Metanephros (tissue), 2 donors: ENCODE results near the gene HOXC12. TPM values are rescaled to one million over a fixed set of nuclear protein-coding genes. Genes with fewer than 3 reads are reported as not detected.
A peak's percentile ranks its signal among the peaks of the same experiment; 100 is the strongest.

Experiments
- small RNA-seq: library from RNA; depleted of rRNA; stranded (forward); fragments of <200 nt; gene quantifications from one replicate; pipeline ENCODE3, GENCODE V24; 2014; ENCODE audit warnings: low replicate concordance
- total RNA-seq: library from RNA; depleted of rRNA; stranded (reverse); fragments of >200 nt; gene quantifications from one replicate; pipeline ENCODE4 v1.2.3, GENCODE V29; 2014

HOXC12 gene, protein sequence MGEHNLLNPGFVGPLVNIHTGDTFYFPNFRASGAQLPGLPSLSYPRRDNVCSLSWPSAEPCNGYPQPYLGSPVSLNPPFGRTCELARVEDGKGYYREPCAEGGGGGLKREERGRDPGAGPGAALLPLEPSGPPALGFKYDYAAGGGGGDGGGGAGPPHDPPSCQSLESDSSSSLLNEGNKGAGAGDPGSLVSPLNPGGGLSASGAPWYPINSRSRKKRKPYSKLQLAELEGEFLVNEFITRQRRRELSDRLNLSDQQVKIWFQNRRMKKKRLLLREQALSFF
- total RNA-seq, result not detected

DNA sequence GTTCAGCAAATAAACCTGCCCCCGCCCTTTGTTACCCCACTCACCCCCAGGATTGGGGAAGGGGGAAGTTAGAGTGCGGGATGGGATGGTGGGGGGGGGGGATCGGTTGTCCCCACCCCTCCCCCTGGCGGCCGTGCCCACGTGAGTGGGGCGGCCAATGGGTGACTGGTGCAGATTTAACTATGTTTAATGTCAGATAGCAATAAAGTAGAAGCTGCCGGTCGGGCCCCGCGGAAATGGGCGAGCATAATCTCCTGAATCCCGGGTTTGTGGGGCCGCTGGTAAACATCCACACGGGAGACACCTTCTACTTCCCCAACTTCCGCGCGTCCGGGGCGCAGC, at the start of gene HOXC12:
HOXC12 (plus strand) TSS at position 210 of the 342 bp plus-strand sequence; CDS start at position 237, 27 bp downstream.

DNA sequence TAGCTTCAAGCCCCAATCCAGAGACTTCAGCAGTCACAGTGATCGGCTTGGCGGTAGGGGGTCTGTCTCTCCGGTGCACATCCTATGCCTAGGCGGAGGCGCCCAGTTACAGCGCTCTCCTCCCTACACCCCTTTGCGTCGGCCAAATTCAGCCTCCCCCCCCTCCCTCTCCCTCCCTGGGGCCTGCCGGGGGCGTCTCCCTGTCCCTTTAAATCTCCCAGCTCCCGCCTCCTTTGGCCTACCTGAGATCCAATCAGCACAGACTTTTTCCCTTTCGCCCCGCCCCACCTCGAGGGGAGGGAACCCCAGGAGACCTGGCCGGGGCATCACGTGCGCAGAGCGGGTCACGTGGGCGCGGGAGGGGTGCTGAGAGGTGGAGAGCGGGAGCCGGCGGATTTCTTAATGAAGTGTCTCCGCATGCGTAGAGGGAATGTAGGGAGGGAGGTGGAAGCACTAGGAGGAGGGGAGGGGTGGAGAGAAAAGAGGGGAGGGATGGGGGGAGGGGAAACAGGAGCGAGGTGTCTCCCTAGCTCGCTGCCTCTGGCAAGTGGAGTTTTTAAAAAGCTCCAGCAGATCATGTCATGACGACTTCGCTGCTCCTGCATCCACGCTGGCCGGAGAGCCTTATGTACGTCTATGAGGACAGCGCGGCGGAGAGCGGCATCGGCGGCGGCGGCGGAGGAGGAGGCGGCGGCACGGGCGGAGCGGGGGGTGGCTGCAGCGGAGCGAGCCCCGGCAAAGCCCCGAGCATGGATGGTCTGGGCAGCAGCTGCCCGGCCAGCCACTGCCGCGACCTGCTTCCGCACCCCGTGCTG, 16.2 kb upstream of the HOXC12 start, which contains the start of gene HOXC13:
HOXC13 (plus strand) TSS at position 506 of the 815 bp plus-strand sequence; CDS start at position 582, 76 bp downstream.

DNA sequence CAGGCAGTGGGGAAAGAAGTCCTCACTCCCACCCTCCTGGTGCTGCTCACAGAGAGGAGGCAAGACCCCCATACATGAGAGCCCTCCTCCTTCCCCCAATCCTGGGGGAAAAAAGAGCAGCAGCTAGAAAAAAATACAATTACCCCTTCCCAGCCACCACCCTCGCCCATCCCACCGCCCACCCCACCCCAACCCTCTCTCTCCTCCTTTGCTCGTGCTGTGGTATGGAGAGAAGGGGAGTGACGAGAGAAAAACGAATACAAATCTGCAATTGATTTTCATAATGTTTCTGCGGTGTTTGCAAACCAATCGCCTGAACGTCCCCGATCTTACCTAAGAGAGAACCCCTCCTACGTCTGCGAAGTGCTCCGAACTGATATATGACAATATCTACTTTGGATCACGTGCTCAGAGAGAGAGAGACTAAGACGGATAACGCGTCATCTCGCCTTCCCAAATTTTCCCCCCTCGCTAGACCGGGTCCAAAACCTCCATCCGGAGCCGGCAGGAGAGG, 18.1 kb downstream of the HOXC12 start, which contains the start of gene HOXC11:
HOXC11 (plus strand) TSS at position 405 of the 514 bp plus-strand sequence. CDS start 116 bp downstream, outside the sequence.

DNA sequence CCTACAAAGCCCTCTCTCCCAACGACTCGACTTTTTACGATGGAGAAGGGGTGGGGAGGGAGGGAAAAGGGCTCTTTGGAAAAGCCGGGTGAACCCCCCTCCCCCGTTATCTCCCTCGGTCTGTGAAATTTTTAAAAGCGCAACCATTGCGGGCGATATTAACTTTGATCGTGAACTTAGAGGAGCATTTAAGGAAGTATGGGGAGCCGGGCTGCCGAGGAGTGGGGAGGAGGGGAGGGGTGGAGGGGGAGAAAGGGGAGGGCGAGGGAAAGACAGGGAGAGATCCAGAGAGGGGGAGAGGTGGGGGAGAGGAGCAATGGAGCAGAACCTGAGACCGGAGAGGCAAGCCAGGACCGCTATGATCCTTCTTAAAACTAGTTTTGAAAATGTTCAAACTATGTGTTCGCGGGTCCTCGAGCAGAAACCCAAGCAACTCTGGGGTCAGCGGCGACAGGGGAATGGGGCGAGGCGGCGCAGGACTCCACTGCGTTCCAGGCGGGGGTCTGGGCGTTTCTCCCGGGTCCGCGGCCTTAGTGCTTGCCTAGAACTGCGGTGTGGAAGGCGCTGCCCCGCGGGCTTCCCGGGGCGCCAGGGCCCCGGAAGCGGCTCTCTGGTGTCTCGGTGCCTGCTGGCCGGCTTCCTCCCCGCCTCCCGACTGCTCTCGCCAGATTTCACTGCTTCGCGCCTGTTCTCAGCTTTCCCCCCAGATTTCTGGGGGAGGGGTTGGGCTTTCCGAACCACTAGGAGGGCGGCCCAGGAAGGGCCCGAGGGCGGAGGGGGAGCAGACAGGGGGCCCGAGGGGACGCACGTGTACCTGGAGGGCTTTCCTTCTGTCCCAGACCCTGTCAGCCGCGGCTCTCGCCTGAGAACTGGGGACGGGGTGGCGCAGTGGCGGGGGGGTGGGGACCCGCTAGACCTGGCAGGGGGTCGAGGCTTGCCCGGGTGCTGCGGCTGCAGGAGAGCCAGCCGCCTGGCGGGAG, 19.7 kb downstream of the HOXC12 start, which contains the start of gene HOTAIR:
HOTAIR (minus strand) TSS at position 871 of the 980 bp plus-strand sequence.

DNA sequence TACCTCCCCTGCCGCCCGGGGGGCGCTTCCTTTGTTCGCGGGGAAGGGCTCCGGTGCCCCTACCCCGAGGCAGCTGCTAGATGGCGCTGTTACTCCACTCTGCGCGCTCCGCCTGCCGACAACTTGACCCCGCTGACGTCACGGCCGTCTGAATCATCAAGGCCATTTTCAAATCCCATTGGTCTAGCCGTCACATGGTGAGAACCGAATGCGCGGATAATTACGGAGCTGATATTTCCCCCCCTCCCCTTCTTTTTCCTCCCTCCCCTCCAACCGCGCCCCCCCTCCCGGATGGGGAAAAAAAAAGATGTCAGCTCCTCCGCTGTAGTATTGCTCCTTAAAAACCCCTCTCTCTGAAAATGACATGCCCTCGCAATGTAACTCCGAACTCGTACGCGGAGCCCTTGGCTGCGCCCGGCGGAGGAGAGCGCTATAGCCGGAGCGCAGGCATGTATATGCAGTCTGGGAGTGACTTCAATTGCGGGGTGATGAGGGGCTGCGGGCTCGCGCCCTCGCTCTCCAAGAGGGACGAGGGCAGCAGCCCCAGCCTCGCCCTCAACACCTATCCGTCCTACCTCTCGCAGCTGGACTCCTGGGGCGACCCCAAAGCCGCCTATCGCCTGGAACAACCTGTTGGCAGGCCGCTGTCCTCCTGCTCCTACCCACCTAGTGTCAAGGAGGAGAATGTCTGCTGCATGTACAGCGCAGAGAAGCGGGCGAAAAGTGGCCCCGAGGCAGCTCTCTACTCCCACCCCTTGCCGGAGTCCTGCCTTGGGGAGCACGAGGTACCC, 30.4 kb downstream of the HOXC12 start, which contains the start of gene HOXC10:
HOXC10 (plus strand) TSS at position 246 of the 791 bp plus-strand sequence; CDS start at position 360, 114 bp downstream.

DNA sequence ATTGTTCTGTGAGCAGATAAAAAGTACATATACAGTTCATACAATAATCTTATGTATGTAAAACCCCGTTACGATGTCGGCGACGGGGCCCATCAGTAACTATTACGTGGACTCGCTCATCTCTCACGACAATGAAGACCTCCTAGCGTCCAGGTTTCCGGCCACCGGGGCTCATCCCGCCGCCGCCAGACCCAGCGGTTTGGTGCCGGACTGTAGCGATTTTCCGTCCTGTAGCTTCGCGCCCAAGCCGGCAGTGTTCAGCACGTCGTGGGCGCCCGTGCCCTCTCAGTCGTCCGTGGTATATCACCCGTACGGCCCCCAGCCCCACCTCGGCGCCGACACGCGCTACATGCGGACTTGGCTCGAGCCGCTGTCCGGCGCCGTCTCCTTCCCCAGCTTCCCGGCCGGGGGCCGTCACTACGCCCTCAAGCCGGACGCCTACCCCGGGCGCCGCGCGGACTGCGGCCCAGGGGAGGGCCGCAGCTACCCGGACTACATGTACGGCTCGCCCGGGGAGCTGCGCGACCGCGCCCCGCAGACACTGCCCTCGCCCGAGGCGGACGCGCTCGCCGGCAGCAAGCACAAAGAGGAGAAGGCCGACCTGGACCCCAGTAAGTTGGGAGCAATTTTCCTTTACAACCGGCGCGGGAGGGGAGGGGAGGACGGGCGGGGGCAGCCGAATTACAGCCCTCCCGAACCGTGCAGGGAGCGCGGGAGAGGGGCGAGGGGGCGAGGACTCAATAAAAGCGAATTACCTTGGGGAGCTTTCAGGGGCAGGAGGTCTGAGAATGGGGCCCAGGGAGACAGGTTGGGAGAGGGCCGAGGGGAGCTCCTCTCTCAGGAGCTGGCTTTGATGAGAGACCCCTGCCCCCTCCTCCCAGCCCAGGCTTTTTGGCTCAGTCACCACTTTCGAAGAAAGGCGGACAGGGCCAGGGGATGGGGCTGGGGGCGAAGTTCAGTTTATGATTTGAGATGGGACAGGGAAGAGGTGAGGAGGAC, 45.7 kb downstream of the HOXC12 start, which contains the start of gene HOXC9:
HOXC9 (plus strand) TSS at position 46 of the 999 bp plus-strand sequence; CDS start at position 74, 28 bp downstream.

Small RNA genes within 50 kb of the gene (small RNA-seq; reads per million reads assigned to genes)
- gene AC012531.3, result not detected
- gene AC012531.4, result not detected
- 166 reads per million, percentile 98 among the genes with 10 or more reads in this experiment for gene MIR196A2
- gene RF01905, result not detected
- not detected for gene RF01906

Other genes starting within 250 kb of the HOXC12 start
- 119 TPM for gene CALCOCO1, start 227.5 kb upstream of the HOXC12 start, total RNA-seq
- gene CISTR, start 202.9 kb upstream of the HOXC12 start, total RNA-seq, result not detected
- gene HOXC13, start 16.1 kb upstream of the HOXC12 start, total RNA-seq, result not detected
- gene HOXC11, start 18.2 kb downstream of the HOXC12 start, total RNA-seq, result 1.5 TPM
- 0.99 TPM for gene HOTAIR, start 20.1 kb downstream of the HOXC12 start, total RNA-seq
- gene HOXC10, start 30.2 kb downstream of the HOXC12 start, total RNA-seq, result 23.5 TPM
- 21.5 TPM for gene HOXC9, start 45.3 kb downstream of the HOXC12 start, total RNA-seq
- gene HOXC8, start 54.1 kb downstream of the HOXC12 start, total RNA-seq, result 2.1 TPM
- gene HOXC6, start 73.5 kb downstream of the HOXC12 start, total RNA-seq, result 17.0 TPM
- gene HOXC5, start 78.1 kb downstream of the HOXC12 start, total RNA-seq, result 4.0 TPM
- 10.0 TPM for gene HOXC4, start 98.9 kb downstream of the HOXC12 start, total RNA-seq
- gene SMUG1, start 234.1 kb downstream of the HOXC12 start, total RNA-seq, result 27.5 TPM